ENCODE results near the gene COL5A3. TPM values are rescaled to one million over a fixed set of nuclear protein-coding genes. Genes with fewer than 3 reads are reported as not detected.

Gene COL5A3
- total RNA-seq, 1 donor from 2014 or later = not detected

DNA sequence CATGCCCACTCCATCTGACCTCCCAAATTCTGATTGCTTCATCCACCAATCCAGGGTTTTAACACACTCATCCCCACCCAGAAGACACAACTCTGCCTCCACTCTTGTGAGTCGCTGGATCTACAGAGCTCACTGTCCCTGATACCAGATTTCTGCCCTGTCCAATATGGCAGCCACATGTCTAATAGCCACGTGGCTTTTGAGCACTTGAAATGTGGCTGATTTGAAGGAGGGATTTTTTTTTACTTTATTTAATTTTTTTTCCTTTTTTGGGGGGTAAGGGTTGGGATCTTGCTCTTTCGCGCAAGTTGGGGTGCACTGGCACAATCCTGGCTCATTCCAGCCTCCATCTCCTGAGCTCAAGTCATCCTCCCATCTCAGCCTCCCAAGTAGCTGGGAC lies 49.2 kb downstream of the COL5A3 start:
- Mint-ChIP-seq H3K36me3 (ENCODE audit: low read depth) (no peaks in the 10 kb centered on the region), H3K27me3 (peaks cover 25% of the 10 kb centered on the region), H3K27ac (no peak overlapping the region), H3K9me3 (no peaks in the 10 kb centered on the region), H3K4me3 (no peak overlapping the region), H3K4me1 (no peaks in the 10 kb centered on the region)
- CTCF ChIA-PET = no interaction called here
- intact Hi-C loops (cut with micrococcal nuclease) = no loop called here
- ATAC-seq (ENCODE audit: low read depth) = no peak
- POLR2A ChIA-PET = interaction anchor here (0.6 kb wide), 1 partner anchor 1448 kb away, joined by 3 read pairs; no protein-coding TSS in a partner anchor
- TF ChIP-seq, protein P1, sequence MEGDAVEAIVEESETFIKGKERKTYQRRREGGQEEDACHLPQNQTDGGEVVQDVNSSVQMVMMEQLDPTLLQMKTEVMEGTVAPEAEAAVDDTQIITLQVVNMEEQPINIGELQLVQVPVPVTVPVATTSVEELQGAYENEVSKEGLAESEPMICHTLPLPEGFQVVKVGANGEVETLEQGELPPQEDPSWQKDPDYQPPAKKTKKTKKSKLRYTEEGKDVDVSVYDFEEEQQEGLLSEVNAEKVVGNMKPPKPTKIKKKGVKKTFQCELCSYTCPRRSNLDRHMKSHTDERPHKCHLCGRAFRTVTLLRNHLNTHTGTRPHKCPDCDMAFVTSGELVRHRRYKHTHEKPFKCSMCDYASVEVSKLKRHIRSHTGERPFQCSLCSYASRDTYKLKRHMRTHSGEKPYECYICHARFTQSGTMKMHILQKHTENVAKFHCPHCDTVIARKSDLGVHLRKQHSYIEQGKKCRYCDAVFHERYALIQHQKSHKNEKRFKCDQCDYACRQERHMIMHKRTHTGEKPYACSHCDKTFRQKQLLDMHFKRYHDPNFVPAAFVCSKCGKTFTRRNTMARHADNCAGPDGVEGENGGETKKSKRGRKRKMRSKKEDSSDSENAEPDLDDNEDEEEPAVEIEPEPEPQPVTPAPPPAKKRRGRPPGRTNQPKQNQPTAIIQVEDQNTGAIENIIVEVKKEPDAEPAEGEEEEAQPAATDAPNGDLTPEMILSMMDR (IDR thresholded peaks at IDR 0.05) = no peak
- no peak for DNase-seq

GRCh38 chr19:9958379-9958821 lies 51.9 kb downstream of the COL5A3 start:
- Mint-ChIP-seq H3K4me3 (no peak overlapping the region), H3K27ac (no peak overlapping the region), H3K4me1 (no peaks in the 10 kb centered on the region), H3K27me3 (peaks cover 16% of the 10 kb centered on the region), H3K36me3 (ENCODE audit: low read depth) (no peaks in the 10 kb centered on the region), H3K9me3 (no peaks in the 10 kb centered on the region)
- intact Hi-C loops (cut with micrococcal nuclease) = no loop called here
- no peak for DNase-seq
- POLR2A ChIA-PET = no interaction called here
- no peak for ATAC-seq (ENCODE audit: low read depth)
- CTCF ChIA-PET = no interaction called here
- TF ChIP-seq, protein P1 (IDR thresholded peaks at IDR 0.05) = no peak

- Mint-ChIP-seq H3K9me3 (no peaks in the 10 kb centered on the region), H3K4me1 (no peaks in the 10 kb centered on the region), H3K4me3 (no peak overlapping the region), H3K27me3 (peaks cover 9% of the 10 kb centered on the region), H3K36me3 (ENCODE audit: low read depth) (no peaks in the 10 kb centered on the region), H3K27ac (no peak overlapping the region)
- ChIA-PET CTCF (no interaction called here), POLR2A (no interaction called here)
- TF ChIP-seq, protein P1 (IDR thresholded peaks at IDR 0.05) = no peak
- ATAC-seq (ENCODE audit: low read depth) (no peak), DNase-seq (no peak)
- intact Hi-C loops (cut with micrococcal nuclease) = no loop called here
These were observed 53.3 kb downstream of the COL5A3 start for GRCh38 chr19:9956956-9957355.

GRCh38 chr19:9953802-9954542 lies 56.3 kb downstream of the COL5A3 start:
- ATAC-seq (ENCODE audit: low read depth) (no peak), DNase-seq (no peak)
- Mint-ChIP-seq H3K27ac (no peak overlapping the region), H3K4me3 (no peak overlapping the region), H3K4me1 (no peaks in the 10 kb centered on the region), H3K36me3 (ENCODE audit: low read depth) (no peaks in the 10 kb centered on the region), H3K27me3 (peaks cover 2% of the 10 kb centered on the region), H3K9me3 (no peaks in the 10 kb centered on the region)
- POLR2A ChIA-PET = no interaction called here
- TF ChIP-seq, protein P1 (IDR thresholded peaks at IDR 0.05) = no peak
- intact Hi-C loops (cut with micrococcal nuclease) = no loop called here
- CTCF ChIA-PET = no interaction called here

GRCh38 chr19:9952276-9952675 lies 58.0 kb downstream of the COL5A3 start:
- H3K4me1 Mint-ChIP-seq = no peaks in the 10 kb centered on the region
- no peak overlapping the region for H3K4me3 Mint-ChIP-seq
- H3K9me3 Mint-ChIP-seq = no peaks in the 10 kb centered on the region
- DNase-seq = no peak
- no peak overlapping the region for H3K27ac Mint-ChIP-seq
- no peaks in the 10 kb centered on the region for H3K36me3 Mint-ChIP-seq (ENCODE audit: low read depth)
- no peak for ATAC-seq (ENCODE audit: low read depth)
- peaks cover 2% of the 10 kb centered on the region for H3K27me3 Mint-ChIP-seq
- POLR2A ChIA-PET = no interaction called here
- CTCF ChIA-PET = no interaction called here
- TF ChIP-seq, protein P1 (IDR thresholded peaks at IDR 0.05) = no peak
- intact Hi-C loops (cut with micrococcal nuclease) = no loop called here
